CD4-positive, alpha-beta T cell treated with Interleukin-15 for 4 hours (primary cell): ENCODE measurements around the gene TGDS.
"Not testable (repeated sequence)": the region's sequence is repeated elsewhere in the genome, so short reads cannot be mapped to it uniquely, and the experiment has no call there.

Source experiments
- DNase-seq: peaks from one replicate; pipeline ENCODE4 v3.0.0-alpha.2; 2020; ENCODE audit warnings: low spot score

Gene TGDS

DNA sequence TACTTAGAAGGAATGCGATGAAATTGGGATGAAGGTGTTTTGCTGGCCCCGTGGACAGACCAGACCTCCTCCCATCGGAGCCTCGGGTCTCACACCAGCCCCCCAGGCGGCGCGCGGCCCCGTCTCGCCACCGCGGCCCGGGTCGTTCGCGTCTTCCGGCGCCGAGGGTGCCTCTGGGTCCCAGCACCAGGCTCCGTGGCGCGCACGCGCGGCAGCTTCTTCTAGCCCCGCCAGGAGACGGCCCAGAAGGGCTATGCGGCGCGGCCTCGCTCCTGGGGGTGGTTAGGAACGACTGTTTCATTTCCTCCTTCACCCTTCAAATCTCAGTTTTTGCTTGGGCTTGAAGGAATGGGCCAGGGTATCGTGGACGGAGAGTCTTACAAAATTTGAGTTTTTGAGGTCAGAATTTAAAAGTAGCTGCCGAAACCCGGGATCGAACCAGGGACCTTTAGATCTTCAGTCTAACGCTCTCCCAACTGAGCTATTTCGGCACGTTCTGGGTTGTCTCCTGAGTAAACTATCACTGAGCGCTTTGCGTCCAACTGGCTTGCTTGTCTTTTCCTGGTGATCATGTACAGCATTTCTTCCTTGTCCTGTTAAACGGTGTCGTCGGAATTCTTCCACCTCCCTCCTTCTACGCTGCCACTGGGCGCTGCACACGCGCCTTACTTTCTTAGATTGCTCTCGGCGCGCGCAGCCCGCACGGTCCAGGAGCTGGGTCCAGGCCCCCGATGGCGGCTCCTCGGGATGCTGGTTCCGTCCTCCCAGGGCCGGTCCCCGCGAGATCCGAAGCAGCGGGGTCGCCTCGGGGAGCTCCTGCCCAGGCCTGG lies 46.5 kb downstream of the TGDS start:
- peak; percentile 92 for DNase-seq

DNA sequence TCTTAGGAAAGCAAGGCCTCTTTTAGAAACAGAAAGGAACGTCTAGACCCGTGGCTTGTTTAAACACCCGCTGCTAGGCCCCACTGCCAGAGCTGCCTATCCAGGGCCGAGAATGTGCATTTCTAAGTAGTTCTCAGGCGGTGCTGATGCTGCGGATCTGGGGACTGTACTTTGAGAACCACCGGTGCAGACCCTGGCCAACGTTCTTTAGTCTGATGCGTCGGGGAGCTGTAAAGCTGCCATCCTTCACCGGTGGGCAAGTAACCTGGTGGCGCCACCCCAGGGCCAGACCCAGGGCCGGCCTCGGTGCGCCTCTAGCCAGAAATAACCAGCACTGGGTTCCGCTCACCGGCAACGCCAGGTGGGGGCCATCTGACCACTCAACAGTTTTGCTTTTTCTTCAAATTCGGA lies 47.1 kb downstream of the TGDS start:
- DNase-seq: peak; percentile 42

DNA sequence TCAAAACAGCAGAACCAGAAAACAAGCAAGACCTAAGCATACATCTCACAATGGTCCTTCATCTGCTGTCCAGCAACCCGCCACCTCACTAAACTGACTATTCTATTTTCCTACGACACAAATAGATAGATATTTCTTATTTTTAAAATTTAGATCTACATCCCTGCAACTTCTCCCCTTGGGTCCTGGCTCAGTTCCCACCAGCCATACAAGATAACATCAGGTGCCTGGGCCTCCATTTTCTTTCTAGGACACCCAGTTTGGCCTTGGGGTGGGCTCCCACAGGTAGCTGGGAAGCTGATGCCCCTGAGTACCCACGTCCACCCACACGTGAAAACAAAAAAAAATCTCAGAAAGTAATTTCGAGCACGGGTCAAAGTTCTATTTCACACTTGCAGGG lies 47.6 kb downstream of the TGDS start:
- peak; percentile 2 for DNase-seq

DNA sequence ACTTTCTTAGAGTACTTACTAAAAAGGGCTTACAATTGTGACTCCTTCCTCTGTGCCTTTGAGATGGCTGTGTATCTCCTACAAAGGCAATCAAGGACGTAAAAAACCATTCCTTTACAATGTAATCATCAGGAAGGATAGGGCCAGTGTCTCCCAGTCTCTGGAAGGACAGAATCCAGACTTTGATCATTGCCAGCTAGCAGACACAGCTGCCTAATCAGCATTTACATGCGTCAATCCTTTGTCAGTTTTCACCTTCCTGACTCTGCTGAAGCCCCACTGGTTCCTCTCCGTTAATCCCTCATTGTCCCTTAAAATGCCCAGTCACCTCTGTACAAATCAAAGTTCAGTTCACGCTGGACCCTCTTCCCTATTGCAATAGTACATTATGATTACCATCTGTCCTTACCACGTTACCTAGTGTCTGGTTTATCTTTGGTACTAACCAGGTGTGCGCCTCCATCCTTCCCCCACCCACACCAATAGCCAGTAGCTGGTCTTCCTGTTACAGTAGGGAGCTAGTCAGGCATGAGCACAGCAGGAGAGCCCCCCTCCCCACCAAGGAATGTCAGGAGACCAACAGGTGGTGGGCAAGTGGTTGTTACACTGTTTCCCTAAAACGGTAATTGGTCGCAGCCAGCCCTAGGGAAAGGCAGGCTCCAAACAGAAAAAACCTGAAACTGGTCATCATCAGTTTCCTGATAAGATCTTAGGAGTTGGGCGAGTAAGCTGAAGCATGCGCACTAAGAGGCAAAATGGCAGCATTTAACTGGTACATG lies 49.7 kb downstream of the TGDS start:
- no peak for DNase-seq

DNA sequence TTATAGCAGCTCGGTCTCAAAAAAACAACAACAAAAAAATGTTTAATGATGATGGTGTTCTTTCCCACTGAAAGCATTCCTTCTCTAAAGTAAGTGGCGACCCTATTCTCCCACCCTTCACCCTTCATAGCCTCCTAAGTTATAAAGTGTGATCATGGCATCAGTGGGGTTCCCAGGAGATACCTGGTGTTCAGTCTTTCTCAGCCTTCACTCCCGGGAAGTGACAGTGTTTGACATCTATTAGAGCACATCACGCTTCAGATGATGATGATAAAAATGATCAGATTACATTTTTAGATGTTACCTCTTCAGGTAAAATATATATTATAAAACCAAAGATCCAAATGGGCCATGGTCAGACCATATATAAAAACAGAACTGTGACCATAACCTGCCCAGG lies 51.0 kb downstream of the TGDS start:
- DNase-seq: no peak

DNA sequence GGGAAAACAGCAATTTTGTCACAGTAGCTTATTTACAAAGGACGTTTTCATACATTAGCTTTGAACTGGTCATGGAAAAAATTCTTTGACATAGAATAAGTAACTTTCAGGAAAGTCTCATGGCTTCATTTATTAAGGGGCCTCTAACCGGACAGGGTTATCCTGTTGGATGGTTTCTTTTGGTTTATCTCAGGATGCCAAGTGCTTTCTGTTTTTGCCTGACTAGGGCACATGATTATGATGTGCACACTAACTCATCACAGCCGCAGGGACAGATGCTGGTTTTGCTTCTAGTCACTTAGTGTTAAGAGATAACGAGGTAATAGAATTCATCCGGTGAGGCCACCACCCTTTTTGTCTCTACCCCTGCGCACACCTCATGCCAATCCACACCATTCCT lies 53.0 kb downstream of the TGDS start:
- no peak for DNase-seq

DNA sequence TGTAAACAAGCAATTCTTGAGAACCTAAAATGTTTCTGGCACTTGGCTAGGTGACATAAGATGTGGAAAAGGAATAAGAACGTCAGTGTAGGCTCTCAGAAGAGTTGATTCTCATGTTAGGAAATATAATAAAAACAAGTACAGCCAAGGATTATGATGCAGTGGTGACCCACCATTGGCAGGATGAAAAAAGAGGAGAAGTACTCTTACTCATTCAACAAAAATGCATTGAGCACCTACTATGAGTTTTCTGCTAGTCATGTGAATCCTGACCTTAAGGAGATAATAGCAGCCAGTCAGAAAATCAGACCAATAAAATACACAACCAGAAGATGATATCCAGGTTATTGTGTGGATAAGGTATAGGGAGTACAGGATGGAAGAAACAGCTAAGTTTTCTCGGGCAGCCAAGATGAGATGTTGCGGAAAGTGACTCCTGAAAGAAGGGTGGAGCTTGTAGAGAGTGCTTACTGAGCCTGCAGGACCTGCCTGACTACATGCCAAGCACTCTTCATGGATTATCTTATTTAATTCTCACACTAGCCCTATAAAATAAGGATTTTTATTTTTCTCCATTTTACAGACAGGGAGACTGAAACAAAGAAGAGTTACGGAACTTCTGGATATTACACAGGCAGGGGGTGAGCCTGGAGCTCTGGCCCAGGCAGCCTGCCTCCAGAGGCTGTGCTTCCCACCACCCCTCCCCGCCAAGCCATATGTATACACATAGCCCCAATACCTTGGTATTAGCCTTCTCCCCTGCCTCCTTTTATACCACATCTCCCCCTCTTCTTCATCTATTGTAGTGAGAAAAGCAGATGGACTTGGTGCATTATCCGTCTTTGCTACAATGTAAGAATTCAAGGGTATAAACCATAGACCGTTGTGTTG lies 58.0 kb downstream of the TGDS start:
- no peak for DNase-seq

DNA sequence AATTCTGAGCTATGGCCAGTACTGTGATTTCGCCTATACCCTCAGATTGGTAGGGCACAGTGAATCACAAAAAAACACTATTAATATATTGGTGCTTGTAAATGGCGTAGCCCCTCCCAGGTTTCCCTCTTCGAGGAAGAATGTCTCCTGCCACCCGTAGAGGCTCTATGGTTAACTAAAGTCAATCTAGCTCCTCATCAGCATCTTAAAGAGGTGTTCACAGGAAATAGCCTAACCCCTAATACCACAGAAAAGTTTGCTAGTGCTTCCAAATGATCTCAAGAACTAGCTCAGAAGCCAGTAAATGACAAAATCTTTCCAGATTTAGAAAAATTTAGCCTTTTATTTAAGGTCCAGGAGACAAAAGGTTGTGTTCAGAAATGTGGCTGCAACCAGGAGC lies 60.2 kb downstream of the TGDS start:
- no peak for DNase-seq

DNA sequence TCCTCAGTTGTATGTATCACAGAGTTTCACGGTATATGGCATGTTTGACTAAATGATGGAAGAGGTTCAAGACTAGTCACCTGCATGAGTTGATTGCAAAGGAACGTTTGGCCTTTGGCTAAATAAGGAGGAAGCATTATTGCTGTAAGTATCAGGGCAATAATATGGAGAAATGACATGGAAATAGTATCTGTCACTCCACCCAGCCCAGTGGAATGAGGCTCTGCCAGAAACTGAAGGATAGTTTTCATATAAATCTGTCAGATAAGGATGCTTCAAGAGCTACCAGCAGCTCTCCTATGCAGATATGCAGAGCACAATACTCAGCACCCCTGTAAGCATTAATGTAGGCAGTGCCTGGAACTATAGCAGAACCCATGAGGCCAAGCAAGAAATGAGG lies 60.7 kb downstream of the TGDS start:
- no peak for DNase-seq

DNA sequence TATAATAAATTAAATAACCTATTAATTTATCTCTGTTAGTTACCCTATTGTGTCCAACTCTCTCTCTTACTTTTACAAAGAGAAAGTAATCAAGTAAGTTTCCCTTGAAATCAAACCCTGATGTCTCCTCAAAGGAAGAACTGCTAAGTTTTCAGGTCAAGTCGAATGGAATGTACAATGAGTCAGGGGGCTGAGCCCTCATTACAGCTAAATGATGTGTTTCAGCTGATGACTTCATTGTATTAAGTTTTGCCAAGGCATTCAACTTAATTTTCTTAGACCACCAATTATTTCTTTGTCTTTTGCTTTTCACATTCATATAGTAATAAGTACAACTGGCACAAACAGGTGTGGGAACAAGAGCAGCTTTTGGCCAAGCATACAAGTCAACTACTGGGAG lies 61.8 kb downstream of the TGDS start:
- DNase-seq: no peak

DNA sequence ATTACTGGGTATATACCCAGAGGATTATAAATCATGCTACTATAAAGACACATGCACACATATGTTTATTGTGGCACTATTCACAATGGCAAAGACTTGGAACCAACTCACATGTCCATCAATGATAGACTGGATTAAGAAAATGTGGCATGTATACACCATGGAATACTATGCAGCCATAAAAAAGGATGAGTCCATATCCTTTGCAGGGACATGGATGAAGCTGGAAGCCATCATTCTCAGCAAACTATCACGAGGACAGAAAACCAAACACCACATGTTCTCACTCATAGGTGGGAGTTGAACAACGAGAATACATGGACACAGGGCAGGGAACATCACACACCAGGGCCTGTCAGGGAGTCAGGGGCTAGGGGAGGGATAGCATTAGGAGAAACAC lies 63.7 kb downstream of the TGDS start:
- DNase-seq: not testable (repeated sequence)

DNA sequence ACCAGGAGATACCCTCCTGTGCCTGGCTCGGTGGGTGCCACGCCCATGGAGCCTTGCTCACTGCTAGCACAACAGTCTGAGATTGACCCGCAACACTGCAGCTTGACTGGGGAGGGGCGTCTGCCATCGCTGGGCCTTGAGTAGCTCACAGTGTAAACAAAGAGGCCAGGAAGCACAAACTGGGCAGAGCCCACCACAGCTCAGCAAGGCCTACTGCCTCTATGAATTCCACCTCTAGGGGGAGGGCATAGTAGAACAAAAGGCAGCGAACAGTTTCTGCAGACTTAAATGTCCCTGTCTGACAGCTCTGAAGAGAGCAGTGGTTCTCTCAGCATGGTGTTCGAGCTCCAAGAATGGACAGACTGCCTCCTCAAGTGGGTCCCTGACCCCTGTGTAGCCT lies 69.0 kb downstream of the TGDS start:
- not testable (repeated sequence) for DNase-seq

DNA sequence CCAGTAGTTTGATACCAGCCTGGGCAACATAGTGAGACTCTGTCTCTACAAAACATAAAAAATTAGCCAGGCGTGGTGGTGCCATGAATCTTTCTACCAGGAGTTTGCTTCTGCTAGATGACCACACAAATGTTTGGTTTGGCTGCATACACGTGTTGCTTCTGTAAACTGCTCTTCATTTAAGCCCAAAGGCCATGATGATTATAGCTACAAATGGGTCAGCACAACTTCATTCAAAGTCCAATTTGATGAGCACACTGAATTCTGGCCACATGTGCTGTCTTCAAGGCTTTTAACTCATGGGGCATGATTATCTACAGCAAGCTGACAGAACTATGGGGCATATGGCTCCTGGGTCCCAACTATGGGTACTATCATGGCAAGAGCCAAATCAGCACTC lies 70.2 kb downstream of the TGDS start:
- no peak for DNase-seq

DNA sequence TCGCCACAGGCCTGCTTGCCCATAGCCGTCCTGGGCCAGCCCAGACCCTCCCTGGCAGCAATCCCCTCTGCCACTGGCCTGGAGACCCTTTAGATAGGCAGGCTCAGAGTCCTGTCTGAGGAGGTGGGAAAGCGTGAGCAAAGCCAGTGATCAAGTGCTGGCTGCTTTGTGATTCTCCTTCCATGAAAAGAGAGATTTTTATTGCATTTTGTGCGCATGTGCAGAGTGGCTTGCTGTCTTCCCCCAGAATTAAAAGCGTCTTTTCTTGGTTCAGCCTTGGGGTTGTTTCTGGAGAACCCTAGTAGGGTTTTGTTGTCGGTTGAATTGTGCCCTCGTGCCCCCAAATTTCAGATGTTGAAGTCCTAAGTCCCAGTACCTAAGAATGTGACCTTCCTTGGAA lies 71.5 kb downstream of the TGDS start:
- no peak for DNase-seq
